SK-N-SH treated with all-trans-retinoic acid at 6 μM for 48 hours (cell line): Measurements from ENCODE around the gene TOP3A.

Experiments used
- ARNTL ChIP-seq: fragments of 450-650 bp; formaldehyde crosslinking; IDR thresholded peaks from 2 replicates; pipeline ENCODE4 v1.5.0; 2020; ENCODE audit warnings: low read depth, mild to moderate bottlenecking, moderate library complexity, borderline replicate concordance
- CSDC2 ChIP-seq: fragments of 250-450 bp; sonication (Bioruptor Pico); IDR thresholded peaks from 2 replicates; pipeline ENCODE4 v1.5.0; 2020; ENCODE audit warnings: mild to moderate bottlenecking, moderate library complexity
- GLIS3 ChIP-seq: fragments of 250-450 bp; sonication (Bioruptor Pico); IDR thresholded peaks from 2 replicates; pipeline ENCODE4 v1.5.0; 2020; ENCODE audit warnings: mild to moderate bottlenecking, moderate library complexity
- PATZ1 ChIP-seq: fragments of 250-450 bp; sonication (Bioruptor Pico); IDR thresholded peaks from 2 replicates; pipeline ENCODE4 v1.8.0; 2020; ENCODE audit warnings: mild to moderate bottlenecking, moderate library complexity, borderline replicate concordance
- PPARA ChIP-seq: fragments of 250-450 bp; sonication (Bioruptor Pico); IDR thresholded peaks from 2 replicates; pipeline ENCODE4 v1.5.0; 2020; ENCODE audit warnings: mild to moderate bottlenecking, borderline replicate concordance
- RARB ChIP-seq: fragments of 250-450 bp; sonication (Bioruptor Pico); IDR thresholded peaks from 2 replicates; pipeline ENCODE4 v1.8.0; 2021; ENCODE audit warnings: mild to moderate bottlenecking, moderate library complexity
- ZFP3 ChIP-seq: fragments of 250-450 bp; sonication (Bioruptor Pico); IDR thresholded peaks from 2 replicates; pipeline ENCODE4 v1.5.0; 2020; ENCODE audit warnings: mild to moderate bottlenecking, moderate library complexity
- ZFP30 ChIP-seq: fragments of 450-650 bp; formaldehyde crosslinking; IDR thresholded peaks from 2 replicates; pipeline ENCODE4 v1.5.0; 2022; ENCODE audit warnings: mild to moderate bottlenecking, moderate library complexity

- TF ChIP-seq PATZ1 (CRISPR knock-in tag) (no peak), CSDC2 (CRISPR knock-in tag) (no peak), GLIS3 (CRISPR knock-in tag) (no peak), RARB (CRISPR knock-in tag) (no peak), ZFP30 (CRISPR knock-in tag) (no peak), ZFP3 (CRISPR knock-in tag) (no peak), ARNTL (CRISPR knock-in tag) (no peak), PPARA (CRISPR knock-in tag) (no peak)
Measured at GRCh38 chr17:18246109-18246725, 68.6 kb downstream of the TOP3A start.
